ENCODE measurements around the gene UBQLNL. TPM values are rescaled to one million over a fixed set of nuclear protein-coding genes. Genes with fewer than 3 reads are reported as not detected.

The UBQLNL gene
- total and polyA plus RNA-seq, 2 of the 13 experiments (the other 11 are each of a cell fraction or from before 2014, with no cell fraction given) = 0.08 TPM; not detected in 1

DNA sequence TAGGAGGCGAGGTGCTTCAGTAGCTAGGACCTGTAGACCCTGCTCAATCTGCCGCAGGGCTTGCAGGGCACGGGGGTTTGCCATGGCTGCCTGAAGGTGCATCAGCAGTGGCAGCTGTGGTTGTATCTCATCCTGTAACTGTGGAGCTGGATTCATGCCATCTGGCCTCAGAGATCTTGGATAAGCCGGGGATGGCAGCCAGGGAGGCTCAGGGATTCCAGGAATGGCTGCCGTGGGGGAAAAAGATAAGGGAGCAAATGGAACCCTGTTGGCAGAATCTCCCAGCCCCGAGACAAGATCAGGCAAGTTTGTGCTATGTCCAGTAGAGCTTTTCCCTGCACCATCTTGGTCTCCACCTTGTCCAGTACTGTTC, 8.6 kb downstream of the UBQLNL start (continued):
- TF ChIP-seq, protein P1, sequence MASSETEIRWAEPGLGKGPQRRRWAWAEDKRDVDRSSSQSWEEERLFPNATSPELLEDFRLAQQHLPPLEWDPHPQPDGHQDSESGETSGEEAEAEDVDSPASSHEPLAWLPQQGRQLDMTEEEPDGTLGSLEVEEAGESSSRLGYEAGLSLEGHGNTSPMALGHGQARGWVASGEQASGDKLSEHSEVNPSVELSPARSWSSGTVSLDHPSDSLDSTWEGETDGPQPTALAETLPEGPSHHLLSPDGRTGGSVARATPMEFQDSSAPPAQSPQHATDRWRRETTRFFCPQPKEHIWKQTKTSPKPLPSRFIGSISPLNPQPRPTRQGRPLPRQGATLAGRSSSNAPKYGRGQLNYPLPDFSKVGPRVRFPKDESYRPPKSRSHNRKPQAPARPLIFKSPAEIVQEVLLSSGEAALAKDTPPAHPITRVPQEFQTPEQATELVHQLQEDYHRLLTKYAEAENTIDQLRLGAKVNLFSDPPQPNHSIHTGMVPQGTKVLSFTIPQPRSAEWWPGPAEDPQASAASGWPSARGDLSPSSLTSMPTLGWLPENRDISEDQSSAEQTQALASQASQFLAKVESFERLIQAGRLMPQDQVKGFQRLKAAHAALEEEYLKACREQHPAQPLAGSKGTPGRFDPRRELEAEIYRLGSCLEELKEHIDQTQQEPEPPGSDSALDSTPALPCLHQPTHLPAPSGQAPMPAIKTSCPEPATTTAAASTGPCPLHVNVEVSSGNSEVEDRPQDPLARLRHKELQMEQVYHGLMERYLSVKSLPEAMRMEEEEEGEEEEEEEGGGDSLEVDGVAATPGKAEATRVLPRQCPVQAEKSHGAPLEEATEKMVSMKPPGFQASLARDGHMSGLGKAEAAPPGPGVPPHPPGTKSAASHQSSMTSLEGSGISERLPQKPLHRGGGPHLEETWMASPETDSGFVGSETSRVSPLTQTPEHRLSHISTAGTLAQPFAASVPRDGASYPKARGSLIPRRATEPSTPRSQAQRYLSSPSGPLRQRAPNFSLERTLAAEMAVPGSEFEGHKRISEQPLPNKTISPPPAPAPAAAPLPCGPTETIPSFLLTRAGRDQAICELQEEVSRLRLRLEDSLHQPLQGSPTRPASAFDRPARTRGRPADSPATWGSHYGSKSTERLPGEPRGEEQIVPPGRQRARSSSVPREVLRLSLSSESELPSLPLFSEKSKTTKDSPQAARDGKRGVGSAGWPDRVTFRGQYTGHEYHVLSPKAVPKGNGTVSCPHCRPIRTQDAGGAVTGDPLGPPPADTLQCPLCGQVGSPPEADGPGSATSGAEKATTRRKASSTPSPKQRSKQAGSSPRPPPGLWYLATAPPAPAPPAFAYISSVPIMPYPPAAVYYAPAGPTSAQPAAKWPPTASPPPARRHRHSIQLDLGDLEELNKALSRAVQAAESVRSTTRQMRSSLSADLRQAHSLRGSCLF (CRISPR knock-in tag; IDR thresholded peaks at IDR 0.05; ENCODE audit: borderline replicate concordance) = no peak
- TF ChIP-seq ASH2L (IDR thresholded peaks at IDR 0.05; ENCODE audit: insufficient read length, low read depth, low read length) = no peak
- TF ChIP-seq, protein P2, sequence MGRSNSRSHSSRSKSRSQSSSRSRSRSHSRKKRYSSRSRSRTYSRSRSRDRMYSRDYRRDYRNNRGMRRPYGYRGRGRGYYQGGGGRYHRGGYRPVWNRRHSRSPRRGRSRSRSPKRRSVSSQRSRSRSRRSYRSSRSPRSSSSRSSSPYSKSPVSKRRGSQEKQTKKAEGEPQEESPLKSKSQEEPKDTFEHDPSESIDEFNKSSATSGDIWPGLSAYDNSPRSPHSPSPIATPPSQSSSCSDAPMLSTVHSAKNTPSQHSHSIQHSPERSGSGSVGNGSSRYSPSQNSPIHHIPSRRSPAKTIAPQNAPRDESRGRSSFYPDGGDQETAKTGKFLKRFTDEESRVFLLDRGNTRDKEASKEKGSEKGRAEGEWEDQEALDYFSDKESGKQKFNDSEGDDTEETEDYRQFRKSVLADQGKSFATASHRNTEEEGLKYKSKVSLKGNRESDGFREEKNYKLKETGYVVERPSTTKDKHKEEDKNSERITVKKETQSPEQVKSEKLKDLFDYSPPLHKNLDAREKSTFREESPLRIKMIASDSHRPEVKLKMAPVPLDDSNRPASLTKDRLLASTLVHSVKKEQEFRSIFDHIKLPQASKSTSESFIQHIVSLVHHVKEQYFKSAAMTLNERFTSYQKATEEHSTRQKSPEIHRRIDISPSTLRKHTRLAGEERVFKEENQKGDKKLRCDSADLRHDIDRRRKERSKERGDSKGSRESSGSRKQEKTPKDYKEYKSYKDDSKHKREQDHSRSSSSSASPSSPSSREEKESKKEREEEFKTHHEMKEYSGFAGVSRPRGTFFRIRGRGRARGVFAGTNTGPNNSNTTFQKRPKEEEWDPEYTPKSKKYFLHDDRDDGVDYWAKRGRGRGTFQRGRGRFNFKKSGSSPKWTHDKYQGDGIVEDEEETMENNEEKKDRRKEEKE (IDR thresholded peaks at IDR 0.05) = no peak
- no peak for TF ChIP-seq EEA1 (CRISPR knock-in tag; IDR thresholded peaks at IDR 0.05; ENCODE audit: borderline replicate concordance)
- TF ChIP-seq ZNF335 (CRISPR knock-in tag; IDR thresholded peaks at IDR 0.05) = no peak
- TF ChIP-seq SMC3 (IDR thresholded peaks at IDR 0.05; ENCODE audit: low read length) = no peak
- no peak for TF ChIP-seq PTBP1 (IDR thresholded peaks at IDR 0.05; ENCODE audit: low read depth, low read length, poor library complexity, severe bottlenecking)
- TF ChIP-seq, protein P3, sequence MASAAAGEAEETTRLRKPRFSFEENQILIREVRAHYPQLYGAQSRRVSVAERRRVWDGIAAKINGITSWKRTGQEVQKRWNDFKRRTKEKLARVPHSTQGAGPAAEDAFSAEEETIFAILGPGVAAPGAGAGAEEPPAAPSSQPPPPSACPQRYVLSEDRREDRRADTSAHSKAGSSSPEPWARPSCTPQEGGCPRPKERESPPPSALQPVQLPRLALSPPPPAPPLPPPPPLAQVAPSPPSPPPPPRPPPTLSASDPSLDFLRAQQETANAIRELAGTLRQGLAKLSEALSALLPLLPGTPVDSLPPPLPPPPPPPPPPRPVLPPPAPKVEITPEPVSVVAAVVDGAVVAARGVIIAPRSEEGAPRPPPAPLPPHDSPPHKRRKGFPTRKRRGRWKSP (CRISPR knock-in tag; IDR thresholded peaks at IDR 0.05) = no peak
- no peak for TF ChIP-seq FIP1L1 (IDR thresholded peaks at IDR 0.05; ENCODE audit: borderline replicate concordance, insufficient read depth, low read depth, low read length)
- no peak for TF ChIP-seq JARID2 (CRISPR knock-in tag; IDR thresholded peaks at IDR 0.05; ENCODE audit: insufficient replicate concordance)
- no peak for TF ChIP-seq ZNF101 (CRISPR knock-in tag; IDR thresholded peaks at IDR 0.05; ENCODE audit: borderline replicate concordance, low read depth)
- no peak for TF ChIP-seq STAT5B (CRISPR knock-in tag; IDR thresholded peaks at IDR 0.05)
- no peak for TF ChIP-seq ZBTB3 (CRISPR knock-in tag; IDR thresholded peaks at IDR 0.05; ENCODE audit: borderline replicate concordance, low read depth)
- TF ChIP-seq, protein P4, sequence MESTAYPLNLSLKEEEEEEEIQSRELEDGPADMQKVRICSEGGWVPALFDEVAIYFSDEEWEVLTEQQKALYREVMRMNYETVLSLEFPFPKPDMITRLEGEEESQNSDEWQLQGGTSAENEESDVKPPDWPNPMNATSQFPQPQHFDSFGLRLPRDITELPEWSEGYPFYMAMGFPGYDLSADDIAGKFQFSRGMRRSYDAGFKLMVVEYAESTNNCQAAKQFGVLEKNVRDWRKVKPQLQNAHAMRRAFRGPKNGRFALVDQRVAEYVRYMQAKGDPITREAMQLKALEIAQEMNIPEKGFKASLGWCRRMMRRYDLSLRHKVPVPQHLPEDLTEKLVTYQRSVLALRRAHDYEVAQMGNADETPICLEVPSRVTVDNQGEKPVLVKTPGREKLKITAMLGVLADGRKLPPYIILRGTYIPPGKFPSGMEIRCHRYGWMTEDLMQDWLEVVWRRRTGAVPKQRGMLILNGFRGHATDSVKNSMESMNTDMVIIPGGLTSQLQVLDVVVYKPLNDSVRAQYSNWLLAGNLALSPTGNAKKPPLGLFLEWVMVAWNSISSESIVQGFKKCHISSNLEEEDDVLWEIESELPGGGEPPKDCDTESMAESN (CRISPR knock-in tag; conservative IDR thresholded peaks at IDR 0.05) = no peak
